ENCODE results near the gene EYS.

The EYS gene

DNA sequence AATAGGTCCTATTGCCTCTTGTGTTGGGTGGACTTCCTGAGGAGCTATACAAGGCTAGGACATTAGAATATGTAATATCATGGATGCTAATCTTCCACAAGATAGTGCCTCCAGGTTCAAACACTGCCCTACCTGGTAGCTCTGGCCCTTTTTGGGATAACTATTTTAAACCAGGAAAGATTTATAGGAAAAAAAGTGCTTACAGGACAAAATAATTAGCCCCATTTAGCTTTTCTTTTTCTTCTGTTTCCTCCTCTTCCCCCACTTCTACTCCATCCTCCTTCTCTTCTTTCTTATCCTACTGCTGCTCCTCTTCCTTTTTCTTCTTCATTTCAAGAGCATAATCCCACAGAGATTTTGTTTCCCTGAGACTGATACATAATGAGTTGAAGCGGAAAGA is 1104.0 kb downstream of the EYS start:
- H3K36me3 ChIP-seq (ENCODE audit: insufficient read depth), result no peaks in the 10 kb centered on the region
- H3K4me3 ChIP-seq (IDR thresholded peaks at IDR 0.05; ENCODE audit: insufficient read depth, low read depth, low read length), result no peak overlapping the region
- TF ChIP-seq, protein P1, sequence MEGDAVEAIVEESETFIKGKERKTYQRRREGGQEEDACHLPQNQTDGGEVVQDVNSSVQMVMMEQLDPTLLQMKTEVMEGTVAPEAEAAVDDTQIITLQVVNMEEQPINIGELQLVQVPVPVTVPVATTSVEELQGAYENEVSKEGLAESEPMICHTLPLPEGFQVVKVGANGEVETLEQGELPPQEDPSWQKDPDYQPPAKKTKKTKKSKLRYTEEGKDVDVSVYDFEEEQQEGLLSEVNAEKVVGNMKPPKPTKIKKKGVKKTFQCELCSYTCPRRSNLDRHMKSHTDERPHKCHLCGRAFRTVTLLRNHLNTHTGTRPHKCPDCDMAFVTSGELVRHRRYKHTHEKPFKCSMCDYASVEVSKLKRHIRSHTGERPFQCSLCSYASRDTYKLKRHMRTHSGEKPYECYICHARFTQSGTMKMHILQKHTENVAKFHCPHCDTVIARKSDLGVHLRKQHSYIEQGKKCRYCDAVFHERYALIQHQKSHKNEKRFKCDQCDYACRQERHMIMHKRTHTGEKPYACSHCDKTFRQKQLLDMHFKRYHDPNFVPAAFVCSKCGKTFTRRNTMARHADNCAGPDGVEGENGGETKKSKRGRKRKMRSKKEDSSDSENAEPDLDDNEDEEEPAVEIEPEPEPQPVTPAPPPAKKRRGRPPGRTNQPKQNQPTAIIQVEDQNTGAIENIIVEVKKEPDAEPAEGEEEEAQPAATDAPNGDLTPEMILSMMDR (conservative IDR thresholded peaks at IDR 0.05; ENCODE audit: low read depth, low read length), result no peak
- H2AFZ ChIP-seq (ENCODE audit: low read depth), result no peak overlapping the region
- no peaks in the 10 kb centered on the region for H3K27me3 ChIP-seq (ENCODE audit: insufficient read depth, low read depth)
- no peaks in the 10 kb centered on the region; the same call in 1 of the 2 replicates for H4K20me1 ChIP-seq (ENCODE audit: insufficient read depth)
- H3K27ac ChIP-seq, result no peak overlapping the region
- no peak overlapping the region for H3K4me2 ChIP-seq
- H3K4me1 ChIP-seq (ENCODE audit: low read depth, poor library complexity, severe bottlenecking), result no peaks in the 10 kb centered on the region
- no peaks in the 10 kb centered on the region for H3K79me2 ChIP-seq (ENCODE audit: insufficient read depth, low read depth)
- no peak overlapping the region for H3K9ac ChIP-seq

DNA sequence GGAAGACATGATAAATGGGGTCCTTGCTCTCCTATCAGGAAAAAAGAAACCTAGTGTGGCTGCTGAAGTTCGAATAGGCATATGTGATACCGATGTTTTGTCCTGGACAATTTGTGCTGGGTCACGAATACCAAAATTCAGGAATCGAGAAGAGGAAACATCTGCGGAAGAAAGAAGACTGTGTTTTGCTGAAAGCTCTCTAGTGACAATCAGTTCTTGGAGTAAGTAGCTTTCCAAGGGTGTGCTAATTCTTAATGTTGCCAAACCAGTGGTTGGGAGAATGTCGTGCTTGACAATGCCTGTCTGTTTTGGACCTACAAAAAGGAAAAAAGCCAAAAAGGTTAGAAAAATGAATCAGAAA is 1115.4 kb downstream of the EYS start:
- no peak overlapping the region for H3K27ac ChIP-seq
- TF ChIP-seq, protein P1 (conservative IDR thresholded peaks at IDR 0.05; ENCODE audit: low read depth, low read length), result no peak
- H3K27me3 ChIP-seq (ENCODE audit: insufficient read depth, low read depth), result no peaks in the 10 kb centered on the region
- no peak overlapping the region for H3K4me3 ChIP-seq (IDR thresholded peaks at IDR 0.05; ENCODE audit: insufficient read depth, low read depth, low read length)
- H4K20me1 ChIP-seq (ENCODE audit: insufficient read depth), result no peaks in the 10 kb centered on the region
- H3K79me2 ChIP-seq (ENCODE audit: insufficient read depth, low read depth), result no peaks in the 10 kb centered on the region
- H3K4me2 ChIP-seq, result no peak overlapping the region; the same call in 1 of the 2 replicates
- H3K4me1 ChIP-seq (ENCODE audit: low read depth, poor library complexity, severe bottlenecking), result peaks cover 38% of the 10 kb centered on the region
- H3K36me3 ChIP-seq (ENCODE audit: insufficient read depth), result no peaks in the 10 kb centered on the region
- no peak overlapping the region for H2AFZ ChIP-seq (ENCODE audit: low read depth)
- H3K9ac ChIP-seq, result no peak overlapping the region

GRCh38 chr6:64590965-64591675 is 1115.9 kb downstream of the EYS start:
- Histone ChIP-seq H3K9ac (no peak overlapping the region), H3K4me2 (peak overlapping the region; percentile 69), H3K4me1 (ENCODE audit: low read depth, poor library complexity, severe bottlenecking) (peaks cover 38% of the 10 kb centered on the region), H3K27me3 (ENCODE audit: insufficient read depth, low read depth) (no peaks in the 10 kb centered on the region), H3K36me3 (ENCODE audit: insufficient read depth) (no peaks in the 10 kb centered on the region), H4K20me1 (ENCODE audit: insufficient read depth) (no peaks in the 10 kb centered on the region), H3K4me3 (IDR thresholded peaks at IDR 0.05; ENCODE audit: insufficient read depth, low read depth, low read length) (no peak overlapping the region), H3K27ac (peak overlapping the region; percentile 95), H2AFZ (ENCODE audit: low read depth) (peak overlapping the region; percentile 68; the same call in 1 of the 2 replicates), H3K79me2 (ENCODE audit: insufficient read depth, low read depth) (no peaks in the 10 kb centered on the region)
- TF ChIP-seq, protein P1 (conservative IDR thresholded peaks at IDR 0.05; ENCODE audit: low read depth, low read length), result no peak

DNA sequence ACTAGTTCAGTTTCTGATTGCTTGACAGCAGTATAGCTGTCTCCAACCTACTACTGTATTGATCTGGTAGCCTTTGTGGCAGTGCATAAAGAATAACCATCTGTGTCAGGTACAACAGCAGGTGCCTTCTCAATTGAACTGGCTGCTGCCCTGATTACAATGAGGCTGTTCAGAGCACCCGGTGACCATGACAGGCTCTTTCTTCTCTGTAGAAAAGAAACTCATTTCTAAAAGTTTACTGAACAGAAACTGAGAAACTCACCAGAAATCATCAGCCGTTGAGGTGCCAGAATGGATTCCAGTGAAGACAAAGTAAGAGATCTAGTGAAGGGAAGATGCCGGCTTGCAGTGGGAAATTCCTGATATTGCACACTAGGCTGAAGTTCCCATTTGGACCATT is 1117.1 kb downstream of the EYS start:
- Histone ChIP-seq H3K4me1 (ENCODE audit: low read depth, poor library complexity, severe bottlenecking) (peaks cover 38% of the 10 kb centered on the region), H4K20me1 (ENCODE audit: insufficient read depth) (no peaks in the 10 kb centered on the region), H3K27me3 (ENCODE audit: insufficient read depth, low read depth) (no peaks in the 10 kb centered on the region), H3K79me2 (ENCODE audit: insufficient read depth, low read depth) (no peaks in the 10 kb centered on the region), H3K36me3 (ENCODE audit: insufficient read depth) (no peaks in the 10 kb centered on the region), H3K27ac (peak overlapping the region; percentile 95), H2AFZ (ENCODE audit: low read depth) (peak overlapping the region; percentile 68), H3K9ac (peak overlapping the region; percentile 60), H3K4me2 (peak overlapping the region; percentile 69), H3K4me3 (IDR thresholded peaks at IDR 0.05; ENCODE audit: insufficient read depth, low read depth, low read length) (no peak overlapping the region)
- TF ChIP-seq, protein P1 (conservative IDR thresholded peaks at IDR 0.05; ENCODE audit: low read depth, low read length), result no peak
